ENCODE data around the gene NEK6. TPM values are rescaled to one million over a fixed set of nuclear protein-coding genes. Genes with fewer than 3 reads are reported as not detected.
A peak's percentile ranks its signal among the peaks of the same experiment; 100 is the strongest.

The NEK6 gene
- total RNA-seq, 3 donors from 2014 or later (not counting 1 experiment from before 2014, with no cell fraction given) = 25.0 to 34.9 (median 33.0) TPM

- H3K4me1 ChIP-seq (ENCODE audit: control insufficient read depth, insufficient read depth, low read length) = no peaks in the 10 kb centered on the region
- H3K27me3 ChIP-seq (ENCODE audit: control insufficient read depth, insufficient read depth, low read length) = no peaks in the 10 kb centered on the region
- TF ChIP-seq CTCF (IDR thresholded peaks at IDR 0.05) = no peak
- 93% methylated on average over 15 of the region's 15 CpGs for WGBS (ENCODE audit: insufficient coverage)
- no peak overlapping the region for H3K27ac ChIP-seq (ENCODE audit: low read length)
- no peak for DNase-seq
- no peaks in the 10 kb centered on the region for H3K9me3 Mint-ChIP-seq
- no peak overlapping the region for H3K4me3 ChIP-seq (ENCODE audit: low read length)
- H3K27ac Mint-ChIP-seq = no peak overlapping the region
- no peak for ATAC-seq
- no peaks in the 10 kb centered on the region for H3K9me3 ChIP-seq (ENCODE audit: control insufficient read depth, insufficient read depth, low read length)
- H3K27me3 Mint-ChIP-seq (ENCODE audit: low read depth in 2 of 2) = no peaks in the 10 kb centered on the region
- no peaks in the 10 kb centered on the region for H3K36me3 Mint-ChIP-seq
- intact Hi-C loops (cut with micrococcal nuclease) = no loop called here
- H3K4me1 Mint-ChIP-seq = peaks cover 14 to 22% of the 10 kb centered on the region in 2 donors
- H3K4me3 Mint-ChIP-seq = no peak overlapping the region
- peaks cover 26% of the 10 kb centered on the region for H3K36me3 ChIP-seq (ENCODE audit: control insufficient read depth, insufficient read depth, low read length)
Observed at GRCh38 chr9:124309667-124310084, 51.9 kb downstream of the NEK6 start.

- no peak overlapping the region for H3K4me3 Mint-ChIP-seq
- DNase-seq (no peak), ATAC-seq (no peak)
- intact Hi-C loops (cut with micrococcal nuclease) = no loop called here
- peak overlapping the region in 1 of 2 donors; percentile 54 for H3K27ac Mint-ChIP-seq
- H3K27me3 ChIP-seq (ENCODE audit: control insufficient read depth, insufficient read depth, low read length) = no peaks in the 10 kb centered on the region
- TF ChIP-seq CTCF (IDR thresholded peaks at IDR 0.05) = no peak
- 93% methylated on average over 5 of the region's 5 CpGs for WGBS (ENCODE audit: insufficient coverage)
- H3K36me3 Mint-ChIP-seq = no peaks in the 10 kb centered on the region
- H3K27ac ChIP-seq (ENCODE audit: low read length) = no peak overlapping the region
- H3K27me3 Mint-ChIP-seq (ENCODE audit: low read depth in 2 of 2) = no peaks in the 10 kb centered on the region
- peaks cover 6 to 13% of the 10 kb centered on the region in 2 donors for H3K4me1 Mint-ChIP-seq
- no peaks in the 10 kb centered on the region for H3K4me1 ChIP-seq (ENCODE audit: control insufficient read depth, insufficient read depth, low read length)
- peaks cover 38% of the 10 kb centered on the region for H3K36me3 ChIP-seq (ENCODE audit: control insufficient read depth, insufficient read depth, low read length)
- no peaks in the 10 kb centered on the region for H3K9me3 ChIP-seq (ENCODE audit: control insufficient read depth, insufficient read depth, low read length)
- H3K9me3 Mint-ChIP-seq = no peaks in the 10 kb centered on the region
- H3K4me3 ChIP-seq (ENCODE audit: low read length) = no peak overlapping the region
Observed at GRCh38 chr9:124311283-124311682, 53.5 kb downstream of the NEK6 start.

GRCh38 chr9:124312290-124313265 lies 54.8 kb downstream of the NEK6 start:
- no peaks in the 10 kb centered on the region for H3K27me3 Mint-ChIP-seq (ENCODE audit: low read depth in 2 of 2)
- H3K4me1 Mint-ChIP-seq = peaks cover 0 to 9% of the 10 kb centered on the region in 2 donors
- Histone ChIP-seq H3K36me3 (ENCODE audit: control insufficient read depth, insufficient read depth, low read length) (peaks cover 44% of the 10 kb centered on the region), H3K4me3 (ENCODE audit: low read length) (no peak overlapping the region), H3K27me3 (ENCODE audit: control insufficient read depth, insufficient read depth, low read length) (no peaks in the 10 kb centered on the region), H3K27ac (ENCODE audit: low read length) (no peak overlapping the region), H3K9me3 (ENCODE audit: control insufficient read depth, insufficient read depth, low read length) (no peaks in the 10 kb centered on the region), H3K4me1 (ENCODE audit: control insufficient read depth, insufficient read depth, low read length) (no peaks in the 10 kb centered on the region)
- no peak for ATAC-seq
- no peak overlapping the region for H3K4me3 Mint-ChIP-seq
- no peak for TF ChIP-seq CTCF (IDR thresholded peaks at IDR 0.05)
- no peaks in the 10 kb centered on the region for H3K36me3 Mint-ChIP-seq
- no peak overlapping the region for H3K27ac Mint-ChIP-seq
- H3K9me3 Mint-ChIP-seq = no peaks in the 10 kb centered on the region
- DNase-seq = no peak
- 93% methylated on average over 27 of the region's 27 CpGs for WGBS (ENCODE audit: insufficient coverage)
- intact Hi-C loops (cut with micrococcal nuclease) = no loop called here
